ENCODE measurements around the gene GPR62. TPM values are rescaled to one million over a fixed set of nuclear protein-coding genes. Genes with fewer than 3 reads are reported as not detected.

The GPR62 gene
- total RNA-seq, 1 donor, result under 0.01 TPM

Small RNA genes lying within 50 kb of the gene (small RNA-seq; reads per million reads assigned to genes)
- not detected for gene AC115284.1

Other genes starting within 250 kb of the GPR62 start
- gene GRM2, start 248.3 kb upstream of the GPR62 start, total RNA-seq, result 0.27 TPM
- gene IQCF6, start 176.1 kb upstream of the GPR62 start, total RNA-seq, result not detected
- not detected for gene IQCF2, start 93.8 kb upstream of the GPR62 start, total RNA-seq
- gene IQCF5, start 79.8 kb upstream of the GPR62 start, total RNA-seq, result 0.27 TPM
- not detected for gene IQCF1, start 52.0 kb upstream of the GPR62 start, total RNA-seq
- 32.3 TPM for gene RRP9, start 13.5 kb upstream of the GPR62 start, total RNA-seq
- gene PARP3, start 13.0 kb upstream of the GPR62 start, total RNA-seq, result 21.8 TPM
- gene PCBP4, start 12.1 kb downstream of the GPR62 start, total RNA-seq, result 4.0 TPM
- gene ABHD14B, start 18.7 kb downstream of the GPR62 start, total RNA-seq, result 103 TPM
- 28.5 TPM for gene ABHD14A, start 19.7 kb downstream of the GPR62 start, total RNA-seq
- gene ACY1, start 28.2 kb downstream of the GPR62 start, total RNA-seq, result 38.0 TPM
- 3,278 TPM for gene RPL29, start 40.5 kb downstream of the GPR62 start, total RNA-seq
- 25.3 TPM for gene DUSP7, start 101.2 kb downstream of the GPR62 start, total RNA-seq
- 6.7 TPM for gene POC1A, start 199.0 kb downstream of the GPR62 start, total RNA-seq
- 25.6 TPM for gene ALAS1, start 242.8 kb downstream of the GPR62 start, total RNA-seq